HG02973 (cell line): ENCODE measurements around the gene MPZL1.
A peak's percentile ranks its signal among the peaks of the same experiment; 100 is the strongest.

Experiments
- ATAC-seq: cut with Tn5 transposase; IDR thresholded peaks from one replicate; pipeline ENCODE4 v1.9.1; 2021; ENCODE audit warnings: moderate library complexity; ENCODE audit not compliant: unreplicated experiment

MPZL1 gene

GRCh38 chr1:167721617-167722151, at the start of gene MPZL1:
Gene MPZL1, plus strand, starts transcription at chr1:167721982. Its CDS starts 170 bp downstream, at chr1:167722152.
- ATAC-seq, result peak; percentile 94

- ATAC-seq, result no peak
Measured at GRCh38 chr1:167672831-167673230, 49.0 kb upstream of the MPZL1 start.

GRCh38 chr1:167673265-167673664, 48.5 kb upstream of the MPZL1 start:
- no peak for ATAC-seq

- no peak for ATAC-seq
Measured at GRCh38 chr1:167674156-167674555, 47.6 kb upstream of the MPZL1 start.

GRCh38 chr1:167675440-167675839, 46.3 kb upstream of the MPZL1 start:
- no peak for ATAC-seq

GRCh38 chr1:167676205-167676915, 45.4 kb upstream of the MPZL1 start:
- peak; percentile 38 for ATAC-seq

GRCh38 chr1:167676916-167677848, 44.6 kb upstream of the MPZL1 start:
- no peak for ATAC-seq

- ATAC-seq, result no peak
Measured at GRCh38 chr1:167678422-167678821, 43.4 kb upstream of the MPZL1 start.

GRCh38 chr1:167678838-167679237, 42.9 kb upstream of the MPZL1 start:
- ATAC-seq, result no peak

- ATAC-seq, result no peak
Measured at GRCh38 chr1:167679714-167680113, 42.1 kb upstream of the MPZL1 start.

- ATAC-seq, result no peak
Measured at GRCh38 chr1:167681024-167681423, 40.8 kb upstream of the MPZL1 start.

- ATAC-seq, result no peak
Measured at GRCh38 chr1:167681451-167682098, 40.2 kb upstream of the MPZL1 start.

- ATAC-seq, result no peak
Measured at GRCh38 chr1:167683226-167683625, 38.6 kb upstream of the MPZL1 start.

GRCh38 chr1:167683641-167684502, 37.9 kb upstream of the MPZL1 start:
- ATAC-seq, result no peak

GRCh38 chr1:167685844-167686243, 35.9 kb upstream of the MPZL1 start:
- ATAC-seq, result no peak

- peak; percentile 40 for ATAC-seq
Measured at GRCh38 chr1:167687919-167688519, 33.8 kb upstream of the MPZL1 start.

GRCh38 chr1:167689567-167689920, 32.2 kb upstream of the MPZL1 start:
- ATAC-seq, result no peak

GRCh38 chr1:167690053-167690452, 31.7 kb upstream of the MPZL1 start:
- no peak for ATAC-seq

GRCh38 chr1:167693425-167694045, 28.2 kb upstream of the MPZL1 start:
- no peak for ATAC-seq

- ATAC-seq, result no peak
Measured at GRCh38 chr1:167694691-167695090, 27.1 kb upstream of the MPZL1 start.
